Panc1 (cell line): ENCODE data around the gene ZBTB48. TPM values are rescaled to one million over a fixed set of nuclear protein-coding genes. Genes with fewer than 3 reads are reported as not detected.

Experiments used
- ATAC-seq: fragments of 200-7000 bp; cut with Tn5 transposase; 2 replicates; pipeline ENCODE4 v1.9.1; 2020; ENCODE audit warnings: mild to moderate bottlenecking, moderate library complexity
- BruUV-seq: library from RNA; stranded (reverse); fragments of 400-500 nt; replicated peaks from 2 replicates; lab custom pipeline; 2021; lab: Mats Ljungman, UMichigan
- CTCF ChIA-PET: fragments of 300-600 bp; sonication (Branson Sonifier 250); formaldehyde crosslinking; loops from one replicate; lab custom pipeline; 2022; ENCODE audit warnings: antibody characterized with exemption; lab: Charles Lee
- POLR2A ChIA-PET: fragments of 300-600 bp; sonication (Branson Sonifier 250); formaldehyde crosslinking; loops from one replicate; lab custom pipeline; 2022; ENCODE audit warnings: antibody characterized with exemption; lab: Charles Lee
- DNase-seq: peaks from one replicate; pipeline ENCODE4 v3.0.0-alpha.2; 2010; ENCODE audit warnings: low read depth, low spot score
- H3K27ac ChIP-seq: 2 replicates; pipeline ENCODE4 v1.5.1; 2011; ENCODE audit warnings: mild to moderate bottlenecking, low read length, inconsistent platforms
- H3K27me3 ChIP-seq: fragments of 200-500 bp; sonication (Bioruptor generic); 2 replicates; pipeline ENCODE4 v1.6.0; 2014; ENCODE audit warnings: low read length, inconsistent platforms; ENCODE audit not compliant: control insufficient read depth, insufficient read depth
- H3K36me3 ChIP-seq: fragments of 200-500 bp; sonication (Bioruptor generic); 2 replicates; pipeline ENCODE4 v1.5.1; 2014; ENCODE audit warnings: inconsistent platforms, mild to moderate bottlenecking, low read length, moderate library complexity; ENCODE audit not compliant: control insufficient read depth, insufficient read depth
- H3K4me1 ChIP-seq: 2 replicates; pipeline ENCODE4 v1.5.1; 2011; ENCODE audit warnings: inconsistent platforms, mild to moderate bottlenecking, low read length, moderate library complexity; ENCODE audit not compliant: control insufficient read depth, insufficient read depth
- H3K4me3 ChIP-seq, 2 experiments: 2 replicates each; pipeline ENCODE4 v1.5.1; 2011 to 2012; ENCODE audit warnings: low read depth in 2 of 2, low read length in 2 of 2, mild to moderate bottlenecking in 2 of 2, inconsistent platforms in 1 of 2, moderate library complexity in 1 of 2
- H3K9me3 ChIP-seq: fragments of 200-500 bp; sonication (Bioruptor generic); 2 replicates; pipeline ENCODE4 v1.5.1; 2014; ENCODE audit warnings: low read depth, mild to moderate bottlenecking, inconsistent platforms, low read length, moderate library complexity; ENCODE audit not compliant: control insufficient read depth, insufficient read depth
- POLR2AphosphoS5 ChIP-seq: IDR thresholded peaks from 2 replicates; pipeline ENCODE4 v1.6.1; 2012; ENCODE audit warnings: mild to moderate bottlenecking, low read depth, low read length, moderate library complexity
- REST ChIP-seq, 2 experiments: IDR thresholded peaks; 2 replicates each; pipeline ENCODE4 v1.6.1; 2011 to 2012; ENCODE audit warnings: low read depth in 2 of 2, control low read depth in 1 of 2, low read length in 1 of 2, mild to moderate bottlenecking in 1 of 2, moderate library complexity in 1 of 2; ENCODE audit not compliant: insufficient read depth in 1 of 2
- SIN3A ChIP-seq: IDR thresholded peaks from 2 replicates; pipeline ENCODE4 v1.6.1; 2012; ENCODE audit warnings: low read depth, mild to moderate bottlenecking, low read length, moderate library complexity, borderline replicate concordance; ENCODE audit not compliant: insufficient read depth
- TCF7L2 ChIP-seq: IDR thresholded peaks from 2 replicates; pipeline ENCODE4 v1.6.1; 2011; ENCODE audit warnings: mild to moderate bottlenecking, low read depth, low read length, inconsistent platforms
- in situ Hi-C: cut with HindIII; loops from 2 replicates; pipeline ENCODE4 v1.10.0; 2016; ENCODE audit warnings: low sequenced_read_pairs, low pct_unique_long_range_greater_than_20kb
- intact Hi-C: fragments of 100-400 bp; cut with micrococcal nuclease; formaldehyde crosslinking; loops from one replicate; pipeline ENCODE4 v1.10.0; 2022; ENCODE audit not compliant: unreplicated experiment
- total RNA-seq: library from RNA; stranded (reverse); gene quantifications from one replicate; pipeline ENCODE4 v1.2.1, GENCODE V29; 2021; ENCODE audit not compliant: unreplicated experiment
- TF ChIP-seq, protein P1 (sequence below): fragments of 450-650 bp; IDR thresholded peaks from 2 replicates; pipeline ENCODE4 v1.5.1; 2017; ENCODE audit warnings: mild to moderate bottlenecking

The ZBTB48 gene
- total RNA-seq, 1 experiment from 2014 or later = 40.7 TPM

- POLR2A ChIA-PET = interaction anchor here (0.5 kb wide), 1 partner anchor 355 kb away, joined by 3 read pairs; no protein-coding TSS in a partner anchor
- no peaks in the 10 kb centered on the region for H3K27me3 ChIP-seq
- intact Hi-C loops = no loop called here
- BruUV-seq = no TSS peak
- H3K4me3 ChIP-seq = no peak overlapping the region
- H3K9me3 ChIP-seq = no peaks in the 10 kb centered on the region
- no peak for ATAC-seq
- peaks cover 16% of the 10 kb centered on the region for H3K4me1 ChIP-seq
- in situ Hi-C loops = no loop called here
- H3K36me3 ChIP-seq = peaks cover 4% of the 10 kb centered on the region; the same call in 1 of the 2 replicates
- TF ChIP-seq REST (IDR thresholded peaks at IDR 0.05; ENCODE audit: insufficient read depth in 1 of 2, low read depth in 2 of 2, low read length in 1 of 2) = no peak
- TF ChIP-seq SIN3A = no peak
- TF ChIP-seq, protein P1, sequence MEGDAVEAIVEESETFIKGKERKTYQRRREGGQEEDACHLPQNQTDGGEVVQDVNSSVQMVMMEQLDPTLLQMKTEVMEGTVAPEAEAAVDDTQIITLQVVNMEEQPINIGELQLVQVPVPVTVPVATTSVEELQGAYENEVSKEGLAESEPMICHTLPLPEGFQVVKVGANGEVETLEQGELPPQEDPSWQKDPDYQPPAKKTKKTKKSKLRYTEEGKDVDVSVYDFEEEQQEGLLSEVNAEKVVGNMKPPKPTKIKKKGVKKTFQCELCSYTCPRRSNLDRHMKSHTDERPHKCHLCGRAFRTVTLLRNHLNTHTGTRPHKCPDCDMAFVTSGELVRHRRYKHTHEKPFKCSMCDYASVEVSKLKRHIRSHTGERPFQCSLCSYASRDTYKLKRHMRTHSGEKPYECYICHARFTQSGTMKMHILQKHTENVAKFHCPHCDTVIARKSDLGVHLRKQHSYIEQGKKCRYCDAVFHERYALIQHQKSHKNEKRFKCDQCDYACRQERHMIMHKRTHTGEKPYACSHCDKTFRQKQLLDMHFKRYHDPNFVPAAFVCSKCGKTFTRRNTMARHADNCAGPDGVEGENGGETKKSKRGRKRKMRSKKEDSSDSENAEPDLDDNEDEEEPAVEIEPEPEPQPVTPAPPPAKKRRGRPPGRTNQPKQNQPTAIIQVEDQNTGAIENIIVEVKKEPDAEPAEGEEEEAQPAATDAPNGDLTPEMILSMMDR = no peak
- no peak for TF ChIP-seq POLR2AphosphoS5
- no peak for TF ChIP-seq TCF7L2
- DNase-seq = no peak
- no peak overlapping the region for H3K27ac ChIP-seq
- CTCF ChIA-PET = no interaction called here
Observed at GRCh38 chr1:6585081-6585722, 5.4 kb downstream of the ZBTB48 start.

DNA sequence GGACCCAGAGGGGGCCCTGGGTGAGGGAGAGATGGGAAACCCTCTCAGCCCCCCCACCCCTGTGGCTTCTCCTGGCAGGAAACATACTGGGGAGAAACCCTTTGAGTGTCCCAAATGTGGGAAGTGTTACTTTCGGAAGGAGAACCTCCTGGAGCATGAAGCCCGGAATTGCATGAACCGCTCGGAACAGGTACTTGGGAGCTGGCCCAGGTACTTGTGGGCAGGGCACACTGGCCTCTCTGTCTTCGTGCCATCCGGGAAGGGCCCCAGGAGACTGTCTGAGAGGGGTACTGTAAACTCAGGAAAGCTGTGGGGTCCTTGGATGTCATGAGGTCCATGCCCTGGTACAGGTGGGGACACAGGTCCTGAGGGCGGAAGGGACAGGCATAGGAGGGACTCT lies 6.0 kb downstream of the ZBTB48 start:
- in situ Hi-C loops (no loop called here), intact Hi-C loops (no loop called here)
- H3K27me3 ChIP-seq = no peaks in the 10 kb centered on the region
- no peaks in the 10 kb centered on the region; the same call in 1 of the 2 replicates for H3K36me3 ChIP-seq
- CTCF ChIA-PET = no interaction called here
- no peak overlapping the region for H3K4me3 ChIP-seq
- no peak overlapping the region for H3K27ac ChIP-seq
- POLR2A ChIA-PET = no interaction called here
- peaks cover 16% of the 10 kb centered on the region for H3K4me1 ChIP-seq
- TF ChIP-seq SIN3A (no peak), POLR2AphosphoS5 (peak; percentile 39; the same call in 1 of the 2 replicates)
- no peak for DNase-seq
- BruUV-seq = no TSS peak
- no peak for ATAC-seq
- no peaks in the 10 kb centered on the region for H3K9me3 ChIP-seq

DNA sequence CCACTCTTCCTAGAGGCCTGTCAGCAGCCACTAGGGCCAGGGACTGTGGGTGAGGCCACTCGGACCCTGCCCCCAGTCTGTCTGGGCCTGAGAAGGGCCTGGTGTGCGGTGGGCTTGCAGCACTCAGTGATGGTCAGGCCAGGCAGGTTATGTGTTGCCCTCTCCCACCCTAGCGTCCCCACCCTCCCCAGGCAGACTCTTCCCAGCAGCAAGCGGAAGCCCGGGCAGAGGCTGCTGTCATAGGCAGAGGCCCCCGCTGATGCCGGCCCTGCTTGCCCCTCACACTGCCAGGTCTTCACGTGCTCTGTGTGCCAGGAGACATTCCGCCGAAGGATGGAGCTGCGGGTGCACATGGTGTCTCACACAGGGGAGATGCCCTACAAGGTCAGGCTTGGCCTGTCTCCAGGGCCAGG lies 6.6 kb downstream of the ZBTB48 start:
- POLR2A ChIA-PET = no interaction called here
- no peak for DNase-seq
- peak; percentile 13; the same call in 1 of the 2 replicates for ATAC-seq
- CTCF ChIA-PET = no interaction called here
- H3K27me3 ChIP-seq = no peaks in the 10 kb centered on the region
- intact Hi-C loops = no loop called here
- H3K9me3 ChIP-seq = no peaks in the 10 kb centered on the region
- in situ Hi-C loops = no loop called here
- no TSS peak for BruUV-seq
- no peak overlapping the region for H3K4me3 ChIP-seq
- H3K36me3 ChIP-seq = no peaks in the 10 kb centered on the region; the same call in 1 of the 2 replicates
- TF ChIP-seq REST (IDR thresholded peaks at IDR 0.05; ENCODE audit: insufficient read depth in 1 of 2, low read depth in 2 of 2, low read length in 1 of 2) = no peak
- no peak for TF ChIP-seq TCF7L2
- no peak overlapping the region for H3K27ac ChIP-seq
- peaks cover 10% of the 10 kb centered on the region for H3K4me1 ChIP-seq
